ENCODE data around the gene OR14K1.
"Not testable (repeated sequence)": the region's sequence is repeated elsewhere in the genome, so short reads cannot be mapped to it uniquely, and the experiment has no call there.

Gene OR14K1, protein sequence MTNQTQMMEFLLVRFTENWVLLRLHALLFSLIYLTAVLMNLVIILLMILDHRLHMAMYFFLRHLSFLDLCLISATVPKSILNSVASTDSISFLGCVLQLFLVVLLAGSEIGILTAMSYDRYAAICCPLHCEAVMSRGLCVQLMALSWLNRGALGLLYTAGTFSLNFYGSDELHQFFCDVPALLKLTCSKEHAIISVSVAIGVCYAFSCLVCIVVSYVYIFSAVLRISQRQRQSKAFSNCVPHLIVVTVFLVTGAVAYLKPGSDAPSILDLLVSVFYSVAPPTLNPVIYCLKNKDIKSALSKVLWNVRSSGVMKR

GRCh38 chr1:247738315-247738714 is at the start of gene OR14K1:
TSS of gene OR14K1 (plus strand) at chr1:247738615. CDS start at chr1:247738615, 0 bp downstream.
- no peak for DNase-seq

- DNase-seq: no peak
Measured at GRCh38 chr1:247701338-247701737, 37.1 kb upstream of the OR14K1 start.

- not testable (repeated sequence) for DNase-seq
Measured at GRCh38 chr1:247710681-247711080, 27.7 kb upstream of the OR14K1 start.

GRCh38 chr1:247713753-247714152 is 24.7 kb upstream of the OR14K1 start:
- no peak for DNase-seq

GRCh38 chr1:247716546-247716945 is 21.9 kb upstream of the OR14K1 start, which contains the start of gene OR6F1:
TSS of gene OR6F1 (minus strand) at chr1:247716646. CDS start at chr1:247712755, 3,891 bp downstream.
- no peak for DNase-seq

DNA sequence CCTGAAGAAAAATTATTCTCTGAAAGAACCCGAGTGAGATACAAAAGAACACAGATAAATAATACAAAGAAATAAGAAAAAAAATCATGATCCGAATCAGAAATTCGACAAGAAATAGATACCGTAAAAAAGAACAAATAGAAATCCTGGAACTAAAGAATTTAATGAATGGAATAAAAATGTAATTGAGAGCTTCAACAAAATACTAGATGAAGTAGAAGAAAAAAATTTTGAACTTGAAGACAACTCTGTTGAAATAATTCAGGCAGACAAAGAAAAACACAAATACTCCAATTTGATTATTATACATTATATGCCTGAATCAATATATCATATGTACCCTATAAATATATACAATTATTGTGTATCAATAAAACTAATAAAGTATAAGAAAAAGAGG is 17.2 kb upstream of the OR14K1 start:
- DNase-seq: no peak

DNA sequence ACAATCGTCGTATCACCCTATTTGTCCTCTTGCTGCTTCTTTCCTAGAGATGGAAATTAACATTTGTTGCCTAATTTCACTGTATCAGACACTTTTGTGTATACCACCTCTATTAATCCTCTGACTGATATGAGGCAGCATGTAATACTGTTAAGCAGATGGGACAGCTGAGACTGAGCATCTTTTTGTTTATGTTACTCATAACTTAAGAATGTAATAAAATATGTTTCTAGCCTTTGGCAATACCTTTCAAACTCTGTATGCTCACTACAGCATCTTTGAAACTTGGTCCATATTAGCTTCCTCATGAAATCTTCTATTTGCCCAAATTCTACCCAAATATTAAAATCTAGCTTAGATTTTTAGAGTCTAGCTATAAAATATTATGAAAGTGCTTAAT is 2.3 kb downstream of the OR14K1 start:
- no peak for DNase-seq

- no peak for DNase-seq
Measured at GRCh38 chr1:247741756-247742155, 3.3 kb downstream of the OR14K1 start.

GRCh38 chr1:247742215-247742760 is 3.9 kb downstream of the OR14K1 start:
- DNase-seq: not testable (repeated sequence)

GRCh38 chr1:247746391-247746935 is 8.0 kb downstream of the OR14K1 start:
- DNase-seq: no peak

DNA sequence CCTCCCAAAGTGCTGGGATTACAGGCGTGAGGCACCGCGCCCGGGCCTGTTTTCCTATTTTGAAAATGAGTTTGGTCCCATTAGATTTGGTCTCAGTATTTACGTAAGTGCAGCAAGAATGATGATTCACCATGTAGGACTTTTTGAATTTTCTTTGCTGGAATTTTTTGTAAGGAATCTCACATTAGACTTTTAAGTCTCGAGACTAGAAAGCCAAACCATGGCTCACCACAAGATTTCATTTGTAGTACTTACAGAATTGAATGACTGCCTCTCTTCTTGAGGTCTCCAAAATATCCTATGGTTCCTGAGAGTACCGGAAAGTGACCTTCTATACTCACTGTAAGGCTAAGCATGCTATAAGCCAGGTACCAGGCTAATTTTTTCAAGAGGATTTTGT is 9.2 kb downstream of the OR14K1 start:
- DNase-seq: no peak

DNA sequence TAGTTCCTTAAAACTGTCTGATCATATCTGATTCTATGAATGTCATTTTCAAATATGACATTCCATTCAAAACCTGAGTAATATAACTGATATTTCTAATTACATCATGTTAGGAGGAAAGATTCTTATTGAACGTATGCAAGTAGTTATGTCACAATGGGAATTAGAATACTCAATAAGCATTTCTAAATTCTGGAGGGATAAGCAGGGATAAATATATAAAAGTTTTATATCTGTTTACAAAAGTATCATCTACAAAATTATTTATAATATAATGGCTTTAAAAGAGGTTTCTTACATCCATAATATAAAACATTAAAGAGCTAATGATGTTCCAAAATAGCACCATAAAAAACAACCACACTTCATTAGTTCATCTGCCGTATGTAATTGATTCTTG is 9.6 kb downstream of the OR14K1 start, which contains the start of gene OR14A2:
Gene OR14A2, minus strand, starts transcription at position 101 of the 400 bp plus-strand sequence.
- no peak for DNase-seq

GRCh38 chr1:247749870-247750269 is 11.5 kb downstream of the OR14K1 start:
- no peak for DNase-seq

DNA sequence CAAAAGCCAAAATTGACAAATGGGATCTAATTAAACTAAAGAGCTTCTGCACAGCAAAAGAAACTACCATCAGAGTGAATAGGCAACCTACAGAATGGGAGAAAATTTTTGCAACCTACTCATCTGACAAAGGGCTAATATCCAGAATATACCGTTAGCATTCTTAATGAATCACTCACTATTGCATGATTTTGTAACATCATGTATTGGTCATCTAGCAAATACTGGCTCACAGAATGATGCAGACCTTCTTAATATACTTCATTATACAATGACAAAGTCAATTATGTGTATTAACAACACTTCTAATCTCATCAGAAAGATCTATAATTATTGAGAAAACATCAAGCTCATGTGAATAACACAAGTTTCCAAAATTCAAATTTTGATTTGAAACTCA is 15.9 kb downstream of the OR14K1 start:
- not testable (repeated sequence) for DNase-seq

DNA sequence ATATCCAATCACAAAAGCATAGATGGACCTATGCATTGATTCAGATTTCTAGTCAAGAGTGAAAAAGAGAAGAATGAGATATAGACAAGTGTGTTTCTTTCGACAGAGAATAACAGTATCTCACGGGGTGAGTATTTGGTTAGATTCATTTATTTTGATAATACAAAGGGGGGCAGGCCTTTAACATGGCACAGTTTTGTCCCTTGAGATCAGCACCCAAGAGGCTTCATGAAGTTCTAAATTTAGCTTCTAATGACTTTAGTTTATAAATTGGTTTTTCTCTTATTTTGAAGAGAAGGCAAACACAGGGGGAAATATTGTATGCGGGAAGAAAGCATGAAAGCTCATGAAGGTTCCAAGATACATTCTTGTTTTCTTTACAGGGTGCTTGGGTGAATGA is 22.0 kb downstream of the OR14K1 start, which contains the start of gene OR1C1:
Gene OR1C1, minus strand, starts transcription at position 101 of the 400 bp plus-strand sequence. CDS start 2,150 bp downstream, outside the sequence.
- no peak for DNase-seq

GRCh38 chr1:247769603-247770002 is 31.2 kb downstream of the OR14K1 start:
- DNase-seq: no peak

All from NCI-H1930 (cell line).